ENCODE measurements around the gene EPB41L1.

DNA sequence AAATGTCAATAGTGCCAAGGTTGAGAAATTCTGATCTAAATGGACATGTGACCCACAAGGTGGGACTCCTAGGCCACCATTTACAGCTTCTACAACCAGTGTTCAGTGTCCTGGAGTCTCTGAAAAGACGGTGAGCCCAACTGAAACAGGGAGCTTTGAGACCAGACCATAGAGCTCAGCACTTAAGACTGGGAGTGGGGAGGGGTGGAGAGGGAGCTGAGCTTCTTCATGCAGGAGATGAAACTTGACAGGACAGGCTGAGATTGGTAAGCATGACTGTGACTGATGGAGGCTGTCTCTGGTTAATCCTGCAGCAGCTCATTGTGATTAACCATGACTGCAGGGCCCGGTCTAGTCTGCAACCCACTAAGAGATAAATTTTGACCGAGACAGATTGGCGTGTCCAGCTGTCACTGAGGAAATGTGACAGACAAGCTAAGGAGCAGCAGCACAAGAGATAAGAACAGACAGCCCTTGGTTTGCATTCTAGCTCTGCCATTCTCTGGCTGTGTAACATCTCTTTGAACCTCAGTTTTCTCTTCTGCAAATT lies 80.3 kb downstream of the EPB41L1 start:
- TF ChIP-seq, protein P1, sequence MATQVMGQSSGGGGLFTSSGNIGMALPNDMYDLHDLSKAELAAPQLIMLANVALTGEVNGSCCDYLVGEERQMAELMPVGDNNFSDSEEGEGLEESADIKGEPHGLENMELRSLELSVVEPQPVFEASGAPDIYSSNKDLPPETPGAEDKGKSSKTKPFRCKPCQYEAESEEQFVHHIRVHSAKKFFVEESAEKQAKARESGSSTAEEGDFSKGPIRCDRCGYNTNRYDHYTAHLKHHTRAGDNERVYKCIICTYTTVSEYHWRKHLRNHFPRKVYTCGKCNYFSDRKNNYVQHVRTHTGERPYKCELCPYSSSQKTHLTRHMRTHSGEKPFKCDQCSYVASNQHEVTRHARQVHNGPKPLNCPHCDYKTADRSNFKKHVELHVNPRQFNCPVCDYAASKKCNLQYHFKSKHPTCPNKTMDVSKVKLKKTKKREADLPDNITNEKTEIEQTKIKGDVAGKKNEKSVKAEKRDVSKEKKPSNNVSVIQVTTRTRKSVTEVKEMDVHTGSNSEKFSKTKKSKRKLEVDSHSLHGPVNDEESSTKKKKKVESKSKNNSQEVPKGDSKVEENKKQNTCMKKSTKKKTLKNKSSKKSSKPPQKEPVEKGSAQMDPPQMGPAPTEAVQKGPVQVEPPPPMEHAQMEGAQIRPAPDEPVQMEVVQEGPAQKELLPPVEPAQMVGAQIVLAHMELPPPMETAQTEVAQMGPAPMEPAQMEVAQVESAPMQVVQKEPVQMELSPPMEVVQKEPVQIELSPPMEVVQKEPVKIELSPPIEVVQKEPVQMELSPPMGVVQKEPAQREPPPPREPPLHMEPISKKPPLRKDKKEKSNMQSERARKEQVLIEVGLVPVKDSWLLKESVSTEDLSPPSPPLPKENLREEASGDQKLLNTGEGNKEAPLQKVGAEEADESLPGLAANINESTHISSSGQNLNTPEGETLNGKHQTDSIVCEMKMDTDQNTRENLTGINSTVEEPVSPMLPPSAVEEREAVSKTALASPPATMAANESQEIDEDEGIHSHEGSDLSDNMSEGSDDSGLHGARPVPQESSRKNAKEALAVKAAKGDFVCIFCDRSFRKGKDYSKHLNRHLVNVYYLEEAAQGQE (IDR thresholded peaks at IDR 0.05; ENCODE audit: low read depth) = no peak
- TF ChIP-seq, protein P2, sequence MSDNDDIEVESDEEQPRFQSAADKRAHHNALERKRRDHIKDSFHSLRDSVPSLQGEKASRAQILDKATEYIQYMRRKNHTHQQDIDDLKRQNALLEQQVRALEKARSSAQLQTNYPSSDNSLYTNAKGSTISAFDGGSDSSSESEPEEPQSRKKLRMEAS (IDR thresholded peaks at IDR 0.05) = no peak
- TF ChIP-seq RAD21 (IDR thresholded peaks at IDR 0.05; ENCODE audit: low read depth) = no peak

All from Ishikawa (cell line).